Measurements from ENCODE around the gene VILL.

DNA sequence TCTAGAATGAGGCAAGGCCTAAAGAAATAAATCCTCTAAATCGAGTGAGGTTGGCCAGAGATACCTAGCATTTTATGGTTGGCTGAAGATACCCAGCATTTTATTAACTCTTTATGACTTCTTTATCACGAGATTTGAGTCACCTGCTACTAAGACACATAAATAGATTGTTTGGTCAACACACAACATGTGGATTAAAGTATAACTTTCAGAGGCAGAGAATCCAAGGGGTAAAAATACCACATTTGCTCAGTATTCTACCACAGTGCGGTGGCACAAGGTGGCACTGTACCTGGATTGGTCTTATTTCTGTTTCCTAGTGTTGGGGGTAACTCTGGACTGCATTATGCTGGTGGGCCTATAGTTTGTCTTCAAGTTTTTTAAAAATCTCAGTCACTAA is 27.0 kb upstream of the VILL start:
- TF ChIP-seq, protein P1, sequence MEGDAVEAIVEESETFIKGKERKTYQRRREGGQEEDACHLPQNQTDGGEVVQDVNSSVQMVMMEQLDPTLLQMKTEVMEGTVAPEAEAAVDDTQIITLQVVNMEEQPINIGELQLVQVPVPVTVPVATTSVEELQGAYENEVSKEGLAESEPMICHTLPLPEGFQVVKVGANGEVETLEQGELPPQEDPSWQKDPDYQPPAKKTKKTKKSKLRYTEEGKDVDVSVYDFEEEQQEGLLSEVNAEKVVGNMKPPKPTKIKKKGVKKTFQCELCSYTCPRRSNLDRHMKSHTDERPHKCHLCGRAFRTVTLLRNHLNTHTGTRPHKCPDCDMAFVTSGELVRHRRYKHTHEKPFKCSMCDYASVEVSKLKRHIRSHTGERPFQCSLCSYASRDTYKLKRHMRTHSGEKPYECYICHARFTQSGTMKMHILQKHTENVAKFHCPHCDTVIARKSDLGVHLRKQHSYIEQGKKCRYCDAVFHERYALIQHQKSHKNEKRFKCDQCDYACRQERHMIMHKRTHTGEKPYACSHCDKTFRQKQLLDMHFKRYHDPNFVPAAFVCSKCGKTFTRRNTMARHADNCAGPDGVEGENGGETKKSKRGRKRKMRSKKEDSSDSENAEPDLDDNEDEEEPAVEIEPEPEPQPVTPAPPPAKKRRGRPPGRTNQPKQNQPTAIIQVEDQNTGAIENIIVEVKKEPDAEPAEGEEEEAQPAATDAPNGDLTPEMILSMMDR (IDR thresholded peaks at IDR 0.05; ENCODE audit: low read depth, low read length): no peak
- TF ChIP-seq EZH2phosphoT487 (IDR thresholded peaks at IDR 0.05; ENCODE audit: low read depth): no peak

All from OCI-LY3 (cell line).